PC-3 (cell line): Measurements from ENCODE around the gene VSTM2L. TPM values are rescaled to one million over a fixed set of nuclear protein-coding genes. Genes with fewer than 3 reads are reported as not detected.

Experiments used
- ATAC-seq: fragments of 200-7000 bp; cut with Tn5 transposase; 2 replicates; pipeline ENCODE4 v1.9.1; 2020; ENCODE audit warnings: mild to moderate bottlenecking, moderate library complexity
- BruUV-seq: library from RNA; stranded (reverse); fragments of 400-500 nt; replicated peaks from 2 replicates; lab custom pipeline; 2021; lab: Mats Ljungman, UMichigan
- CTCF ChIA-PET: fragments of 300-600 bp; sonication (Branson Sonifier 250); formaldehyde crosslinking; loops from one replicate; lab custom pipeline; 2022; ENCODE audit warnings: antibody characterized with exemption; lab: Charles Lee
- POLR2A ChIA-PET: fragments of 300-600 bp; sonication (Branson Sonifier 250); formaldehyde crosslinking; loops from one replicate; lab custom pipeline; 2022; ENCODE audit warnings: antibody characterized with exemption; ENCODE audit not compliant: unreplicated experiment; lab: Charles Lee
- DNase-seq: peaks from one replicate; pipeline ENCODE4 v3.0.0-alpha.2; 2015
- H2AFZ ChIP-seq: fragments of 300-600 bp; sonication (generic); 2 replicates; pipeline ENCODE4 v1.6.0; 2016; ENCODE audit warnings: antibody characterized with exemption, low read length
- H3F3A ChIP-seq: fragments of 300-600 bp; sonication (generic); one replicate; pipeline ENCODE4 v1.6.0; 2017; ENCODE audit warnings: antibody characterized with exemption, low read length, control low read depth, mild to moderate bottlenecking; ENCODE audit not compliant: unreplicated experiment
- H3K27ac ChIP-seq: fragments of 300-600 bp; sonication (generic); 2 replicates; pipeline ENCODE4 v1.5.1; 2016; ENCODE audit warnings: mild to moderate bottlenecking, low read length
- H3K27me3 ChIP-seq: fragments of 300-600 bp; sonication (generic); 2 replicates; pipeline ENCODE4 v1.6.1; 2016; ENCODE audit warnings: low read length, mixed read lengths
- H3K36me3 ChIP-seq: fragments of 300-600 bp; sonication (generic); 2 replicates; pipeline ENCODE4 v1.6.1; 2016; ENCODE audit warnings: low read depth, mixed run types, low read length, mixed read lengths
- H3K4me1 ChIP-seq: fragments of 300-600 bp; sonication (generic); 2 replicates; pipeline ENCODE4 v1.5.1; 2016; ENCODE audit warnings: low read length; ENCODE audit not compliant: insufficient read depth
- H3K4me2 ChIP-seq: fragments of 300-600 bp; sonication (generic); 2 replicates; pipeline ENCODE4 v1.6.0; 2016; ENCODE audit warnings: low read length
- H3K4me3 ChIP-seq: fragments of 300-600 bp; sonication (generic); 2 replicates; pipeline ENCODE4 v1.5.1; 2016; ENCODE audit warnings: mild to moderate bottlenecking, low read length, mixed read lengths
- H3K79me2 ChIP-seq: fragments of 300-600 bp; sonication (generic); 2 replicates; pipeline ENCODE4 v1.6.1; 2017; ENCODE audit warnings: low read length, mixed read lengths
- H3K9ac ChIP-seq: fragments of 300-600 bp; sonication (generic); 2 replicates; pipeline ENCODE4 v1.6.0; 2016; ENCODE audit warnings: mild to moderate bottlenecking, low read length
- H3K9me2 ChIP-seq: fragments of 300-600 bp; sonication (generic); replicated peaks from 2 replicates; pipeline ENCODE4 v1.6.1; 2016; ENCODE audit warnings: mixed run types, low read length, mixed read lengths
- H3K9me3 ChIP-seq: fragments of 300-600 bp; sonication (generic); 2 replicates; pipeline ENCODE4 v1.6.1; 2016; ENCODE audit warnings: low read length, mixed read lengths
- H4K20me1 ChIP-seq: fragments of 300-600 bp; sonication (generic); 2 replicates; pipeline ENCODE4 v1.6.1; 2016; ENCODE audit warnings: low read length, mixed read lengths
- EZH2 ChIP-seq: fragments of 300-600 bp; sonication (generic); IDR thresholded peaks from one replicate; pipeline ENCODE4 v1.6.1; 2017; ENCODE audit warnings: antibody characterized with exemption, mild to moderate bottlenecking, low read length; ENCODE audit not compliant: unreplicated experiment
- EZH2phosphoT487 ChIP-seq: fragments of 300-600 bp; sonication (generic); IDR thresholded peaks from 2 replicates; pipeline ENCODE4 v1.6.1; 2018; ENCODE audit warnings: mild to moderate bottlenecking, antibody characterized with exemption, low read length, borderline replicate concordance
- intact Hi-C: fragments of 100-400 bp; cut with micrococcal nuclease; formaldehyde crosslinking; loops from 2 replicates; pipeline ENCODE4 v1.9.0; 2023
- total RNA-seq: library from RNA; depleted of rRNA; stranded (reverse); fragments of >200 nt; gene quantifications from 2 replicates; pipeline ENCODE4 v1.2.3, GENCODE V29; 2014
- TF ChIP-seq, protein P1 (sequence below): fragments of 300-600 bp; sonication (generic); conservative IDR thresholded peaks from 2 replicates; pipeline ENCODE4 v1.5.1; 2017; ENCODE audit warnings: antibody characterized with exemption, low read depth, mild to moderate bottlenecking, low read length

Gene VSTM2L
- total RNA-seq, 1 experiment from 2014 or later, result 45.8 TPM

DNA sequence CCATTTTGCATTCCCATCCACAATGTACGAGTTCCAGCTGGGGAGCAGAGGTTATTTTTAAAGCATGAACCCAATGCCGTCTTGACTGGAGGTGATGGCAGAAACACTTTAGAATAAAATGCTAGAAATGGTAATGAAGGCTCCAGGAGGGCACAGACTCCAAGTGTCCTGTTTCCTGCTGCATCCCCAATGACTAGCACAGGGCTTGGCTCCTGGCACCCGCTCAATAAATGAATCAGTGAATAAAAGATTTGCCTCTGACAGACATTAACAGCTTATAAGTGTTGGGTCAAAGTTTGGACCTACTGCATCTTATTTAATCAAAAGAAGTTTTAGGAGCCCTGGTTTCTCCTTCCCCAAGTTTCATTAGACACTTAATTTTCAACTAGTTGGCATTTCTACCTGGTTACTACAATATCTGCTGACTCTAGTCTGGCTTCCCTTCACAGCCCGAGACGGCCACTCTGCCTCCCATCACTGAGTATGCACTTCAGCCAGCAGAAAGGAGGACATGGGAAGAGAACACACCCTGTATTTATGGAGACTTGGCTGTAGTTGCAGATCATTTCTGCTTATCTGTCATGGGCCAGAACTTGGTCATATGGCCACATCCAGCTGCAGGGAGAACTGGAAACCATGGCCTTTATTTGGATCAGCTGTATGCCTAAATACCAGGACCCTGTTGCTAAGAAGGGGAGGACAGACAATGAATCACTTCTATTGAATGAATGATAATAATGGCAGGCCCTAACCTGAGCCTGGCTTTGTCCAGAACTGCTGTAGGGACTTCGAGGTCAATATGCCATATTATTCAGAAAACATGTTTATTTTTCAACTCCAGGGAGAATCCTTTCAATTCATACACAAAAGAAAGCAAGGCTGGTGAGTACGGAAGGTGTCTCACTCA lies 67.3 kb downstream of the VSTM2L start:
- Histone ChIP-seq H3K36me3 (no peaks in the 10 kb centered on the region), H3K27ac (peak overlapping the region; percentile 23), H3K4me1 (peaks cover 21% of the 10 kb centered on the region), H3F3A (no peaks in the 10 kb centered on the region), H3K79me2 (no peaks in the 10 kb centered on the region), H3K9me2 (no peaks in the 10 kb centered on the region), H3K4me3 (no peak overlapping the region), H3K4me2 (0 out of 2 replicates have a peak overlapping the region, but pooled peaks have one; percentile 19), H3K9ac (no peak overlapping the region), H3K9me3 (no peaks in the 10 kb centered on the region), H4K20me1 (no peaks in the 10 kb centered on the region), H2AFZ (no peak overlapping the region), H3K27me3 (no peaks in the 10 kb centered on the region)
- peak; percentile 88 for ATAC-seq
- ChIA-PET CTCF (no interaction called here), POLR2A (no interaction called here)
- intact Hi-C loops, result no loop called here
- no TSS peak for BruUV-seq
- TF ChIP-seq EZH2, result no peak
- TF ChIP-seq, protein P1, sequence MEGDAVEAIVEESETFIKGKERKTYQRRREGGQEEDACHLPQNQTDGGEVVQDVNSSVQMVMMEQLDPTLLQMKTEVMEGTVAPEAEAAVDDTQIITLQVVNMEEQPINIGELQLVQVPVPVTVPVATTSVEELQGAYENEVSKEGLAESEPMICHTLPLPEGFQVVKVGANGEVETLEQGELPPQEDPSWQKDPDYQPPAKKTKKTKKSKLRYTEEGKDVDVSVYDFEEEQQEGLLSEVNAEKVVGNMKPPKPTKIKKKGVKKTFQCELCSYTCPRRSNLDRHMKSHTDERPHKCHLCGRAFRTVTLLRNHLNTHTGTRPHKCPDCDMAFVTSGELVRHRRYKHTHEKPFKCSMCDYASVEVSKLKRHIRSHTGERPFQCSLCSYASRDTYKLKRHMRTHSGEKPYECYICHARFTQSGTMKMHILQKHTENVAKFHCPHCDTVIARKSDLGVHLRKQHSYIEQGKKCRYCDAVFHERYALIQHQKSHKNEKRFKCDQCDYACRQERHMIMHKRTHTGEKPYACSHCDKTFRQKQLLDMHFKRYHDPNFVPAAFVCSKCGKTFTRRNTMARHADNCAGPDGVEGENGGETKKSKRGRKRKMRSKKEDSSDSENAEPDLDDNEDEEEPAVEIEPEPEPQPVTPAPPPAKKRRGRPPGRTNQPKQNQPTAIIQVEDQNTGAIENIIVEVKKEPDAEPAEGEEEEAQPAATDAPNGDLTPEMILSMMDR, result no peak
- no peak for TF ChIP-seq EZH2phosphoT487
- DNase-seq, result peak; percentile 69

- BruUV-seq, result no TSS peak
- no peak overlapping the region for H3K9ac ChIP-seq
- ChIA-PET CTCF (no interaction called here), POLR2A (no interaction called here)
- H3K9me3 ChIP-seq, result no peaks in the 10 kb centered on the region
- DNase-seq (no peak), ATAC-seq (no peak)
- peaks cover 21% of the 10 kb centered on the region for H3K4me1 ChIP-seq
- H3K27ac ChIP-seq, result no peak overlapping the region
- intact Hi-C loops, result no loop called here
- no peaks in the 10 kb centered on the region for H3K9me2 ChIP-seq
- H3K4me3 ChIP-seq, result no peak overlapping the region
- TF ChIP-seq, protein P1, result no peak
- TF ChIP-seq EZH2, result no peak
- TF ChIP-seq EZH2phosphoT487, result no peak
- H3K4me2 ChIP-seq, result no peak overlapping the region
- H3K79me2 ChIP-seq, result no peaks in the 10 kb centered on the region
- H3K36me3 ChIP-seq, result no peaks in the 10 kb centered on the region
- H3F3A ChIP-seq, result no peaks in the 10 kb centered on the region
- no peaks in the 10 kb centered on the region for H3K27me3 ChIP-seq
- H4K20me1 ChIP-seq, result no peaks in the 10 kb centered on the region
- H2AFZ ChIP-seq, result no peak overlapping the region
These were observed 67.9 kb downstream of the VSTM2L start for GRCh38 chr20:37970856-37971245.

- Histone ChIP-seq H3K4me2 (no peak overlapping the region), H3K9me3 (no peaks in the 10 kb centered on the region), H3K9me2 (no peaks in the 10 kb centered on the region), H3K4me1 (peaks cover 21% of the 10 kb centered on the region), H3K9ac (no peak overlapping the region), H3K27ac (no peak overlapping the region), H4K20me1 (no peaks in the 10 kb centered on the region), H3K36me3 (no peaks in the 10 kb centered on the region), H3F3A (no peaks in the 10 kb centered on the region), H3K27me3 (no peaks in the 10 kb centered on the region), H3K79me2 (no peaks in the 10 kb centered on the region), H2AFZ (no peak overlapping the region), H3K4me3 (no peak overlapping the region)
- intact Hi-C loops, result no loop called here
- ChIA-PET CTCF (no interaction called here), POLR2A (no interaction called here)
- TF ChIP-seq EZH2phosphoT487, result no peak
- TF ChIP-seq, protein P1, result no peak
- no peak for TF ChIP-seq EZH2
- no peak for ATAC-seq
- DNase-seq, result no peak
- BruUV-seq, result no TSS peak
These were observed 68.7 kb downstream of the VSTM2L start for GRCh38 chr20:37971561-37972127.
